ENCODE results near the gene BAZ1B. TPM values are rescaled to one million over a fixed set of nuclear protein-coding genes. Genes with fewer than 3 reads are reported as not detected.

The BAZ1B gene
- total RNA-seq, 2 experiments from 2014 or later = 111 to 112 TPM

Other genes starting within 250 kb of the BAZ1B start
- gene NSUN5, start 213.5 kb downstream of the BAZ1B start, total RNA-seq = 10 to 100 TPM; 53.6 to 54.1 TPM
- gene TRIM50, start 194.2 kb downstream of the BAZ1B start, total RNA-seq = not detected
- gene FKBP6, start 194.1 kb downstream of the BAZ1B start, total RNA-seq = not detected
- gene FZD9, start 88.5 kb downstream of the BAZ1B start, total RNA-seq = under 1 TPM; 0.10 to 0.11 TPM
- gene BCL7B, start 35.4 kb upstream of the BAZ1B start, total RNA-seq = 10 to 100 TPM; 76.8 to 80.8 TPM
- 10 to 100 TPM; 26.1 to 26.4 TPM for gene TBL2, start 56.3 kb upstream of the BAZ1B start, total RNA-seq
- not detected for gene MLXIPL, start 102.2 kb upstream of the BAZ1B start, total RNA-seq
- gene VPS37D, start 145.5 kb upstream of the BAZ1B start, total RNA-seq = under 1 TPM; 0.16 to 0.26 TPM
- gene DNAJC30, start 161.2 kb upstream of the BAZ1B start, total RNA-seq = 1 to 10 TPM; 7.7 to 8.3 TPM
- 10 to 100 TPM; 57.3 to 60.9 TPM for gene BUD23, start 161.3 kb upstream of the BAZ1B start, total RNA-seq
- gene STX1A, start 197.4 kb upstream of the BAZ1B start, total RNA-seq = 10 to 100 TPM; 10.6 to 12.3 TPM
- gene ABHD11, start 216.5 kb upstream of the BAZ1B start, total RNA-seq = 10 to 100 TPM; 20.7 to 20.9 TPM
- gene CLDN3, start 248.0 kb upstream of the BAZ1B start, total RNA-seq = not detected